ENCODE results near the gene ERICH6B.

GRCh38 chr13:45582408-45583076 is 33.0 kb downstream of the ERICH6B start:
- no peak for TF ChIP-seq CTCF (IDR thresholded peaks at IDR 0.05)
- no peak for TF ChIP-seq POLR2AphosphoS5 (IDR thresholded peaks at IDR 0.05)

Data from gastroesophageal sphincter (tissue), 3 donors.